OCI-LY3 (cell line): ENCODE measurements around the gene REEP1.

Source experiments
- H2AFZ ChIP-seq: fragments of 200-600, 300-600 bp; shearing (Covaris generic); 2 replicates; pipeline ENCODE4 v1.6.0; 2014; ENCODE audit warnings: antibody characterized with exemption, low read depth, low read length
- H3K27ac ChIP-seq: fragments of 200-600, 300-600 bp; sonication (generic); 2 replicates; pipeline ENCODE4 v1.5.1; 2014; ENCODE audit warnings: mild to moderate bottlenecking, low read length, moderate library complexity, mixed read lengths
- H3K27me3 ChIP-seq: fragments of 200-600, 300-600 bp; sonication (generic); 2 replicates; pipeline ENCODE4 v1.6.1; 2014; ENCODE audit warnings: low read depth, low read length, mixed read lengths
- H3K36me3 ChIP-seq: fragments of 200-600, 300-600 bp; sonication (generic); replicated peaks from 2 replicates; pipeline ENCODE3; 2014; ENCODE audit warnings: low read depth, low read length, mixed read lengths
- H3K4me1 ChIP-seq: fragments of 300-600, 200-600 bp; sonication (generic); 2 replicates; pipeline ENCODE4 v1.6.1; 2014; ENCODE audit warnings: low read length, mixed read lengths
- H3K4me2 ChIP-seq: fragments of 200-600, 300-600 bp; sonication (generic); 2 replicates; pipeline ENCODE4 v1.6.1; 2014; ENCODE audit warnings: low read length, mixed read lengths
- H3K4me3 ChIP-seq: fragments of 300-600, 200-600 bp; sonication (generic); 2 replicates; pipeline ENCODE4 v1.5.1; 2014; ENCODE audit warnings: antibody characterized with exemption, mild to moderate bottlenecking, low read length, moderate library complexity
- H3K79me2 ChIP-seq: fragments of 300-600, 200-600 bp; shearing (Covaris generic); 2 replicates; pipeline ENCODE4 v1.6.1; 2014; ENCODE audit warnings: mild to moderate bottlenecking, low read length, mixed read lengths
- H3K9ac ChIP-seq: fragments of 300-600, 200-600 bp; shearing (Covaris generic); 2 replicates; pipeline ENCODE4 v1.6.0; 2014; ENCODE audit warnings: mild to moderate bottlenecking, low read length, moderate library complexity
- H3K9me3 ChIP-seq: fragments of 200-600, 300-600 bp; shearing (Covaris generic); 2 replicates; pipeline ENCODE4 v1.6.1; 2014; ENCODE audit warnings: low read length, mixed read lengths; ENCODE audit not compliant: insufficient read depth
- H4K20me1 ChIP-seq: fragments of 200-600, 300-600 bp; sonication (generic); 2 replicates; pipeline ENCODE4 v1.6.1; 2016; ENCODE audit warnings: low read length, mixed read lengths; ENCODE audit not compliant: insufficient read depth
- EZH2phosphoT487 ChIP-seq: fragments of 200-600 bp; shearing (Covaris generic); IDR thresholded peaks from 2 replicates; pipeline ENCODE4 v1.6.1; 2018; ENCODE audit warnings: antibody characterized with exemption, mixed run types, low read depth
- TF ChIP-seq, protein P1 (sequence below): fragments of 200-600, 300-600 bp; sonication (generic); IDR thresholded peaks from 2 replicates; pipeline ENCODE4 v1.5.1; 2014; ENCODE audit warnings: antibody characterized with exemption, low read length, low read depth

The REEP1 gene

GRCh38 chr2:86272111-86272510 lies 65.3 kb downstream of the REEP1 start:
- Histone ChIP-seq H2AFZ (no peak overlapping the region), H3K27ac (no peak overlapping the region), H3K4me1 (peaks cover 19% of the 10 kb centered on the region), H3K9ac (no peak overlapping the region), H4K20me1 (no peaks in the 10 kb centered on the region), H3K79me2 (no peaks in the 10 kb centered on the region), H3K9me3 (peaks cover 12% of the 10 kb centered on the region; the same call in 1 of the 2 replicates), H3K27me3 (no peaks in the 10 kb centered on the region), H3K4me2 (no peak overlapping the region), H3K36me3 (peaks cover 4% of the 10 kb centered on the region), H3K4me3 (no peak overlapping the region)
- TF ChIP-seq, protein P1, sequence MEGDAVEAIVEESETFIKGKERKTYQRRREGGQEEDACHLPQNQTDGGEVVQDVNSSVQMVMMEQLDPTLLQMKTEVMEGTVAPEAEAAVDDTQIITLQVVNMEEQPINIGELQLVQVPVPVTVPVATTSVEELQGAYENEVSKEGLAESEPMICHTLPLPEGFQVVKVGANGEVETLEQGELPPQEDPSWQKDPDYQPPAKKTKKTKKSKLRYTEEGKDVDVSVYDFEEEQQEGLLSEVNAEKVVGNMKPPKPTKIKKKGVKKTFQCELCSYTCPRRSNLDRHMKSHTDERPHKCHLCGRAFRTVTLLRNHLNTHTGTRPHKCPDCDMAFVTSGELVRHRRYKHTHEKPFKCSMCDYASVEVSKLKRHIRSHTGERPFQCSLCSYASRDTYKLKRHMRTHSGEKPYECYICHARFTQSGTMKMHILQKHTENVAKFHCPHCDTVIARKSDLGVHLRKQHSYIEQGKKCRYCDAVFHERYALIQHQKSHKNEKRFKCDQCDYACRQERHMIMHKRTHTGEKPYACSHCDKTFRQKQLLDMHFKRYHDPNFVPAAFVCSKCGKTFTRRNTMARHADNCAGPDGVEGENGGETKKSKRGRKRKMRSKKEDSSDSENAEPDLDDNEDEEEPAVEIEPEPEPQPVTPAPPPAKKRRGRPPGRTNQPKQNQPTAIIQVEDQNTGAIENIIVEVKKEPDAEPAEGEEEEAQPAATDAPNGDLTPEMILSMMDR = no peak
- TF ChIP-seq EZH2phosphoT487 = no peak

DNA sequence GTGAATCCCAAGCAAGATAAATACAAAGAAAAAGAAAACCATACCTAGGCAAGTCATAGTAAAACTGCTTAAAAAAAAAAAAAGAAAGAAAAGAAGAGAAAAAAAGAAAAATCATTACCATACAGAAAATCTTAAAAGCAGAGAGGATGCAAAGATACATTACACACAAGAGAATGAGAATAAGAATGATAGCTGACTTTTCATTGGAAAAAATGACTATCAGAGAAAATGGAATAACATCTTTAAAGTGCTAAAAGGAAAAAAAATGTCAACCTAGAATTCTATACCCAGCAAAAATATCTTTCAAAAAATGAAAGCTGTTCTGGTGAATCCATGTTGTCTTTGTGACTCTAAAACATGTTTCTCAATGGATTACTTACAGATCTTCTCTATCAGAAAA lies 66.2 kb downstream of the REEP1 start:
- TF ChIP-seq, protein P1 = no peak
- no peak for TF ChIP-seq EZH2phosphoT487
- Histone ChIP-seq H4K20me1 (no peaks in the 10 kb centered on the region), H3K27ac (no peak overlapping the region), H2AFZ (no peak overlapping the region), H3K79me2 (no peaks in the 10 kb centered on the region), H3K4me2 (no peak overlapping the region), H3K36me3 (peaks cover 4% of the 10 kb centered on the region), H3K27me3 (no peaks in the 10 kb centered on the region), H3K9me3 (peaks cover 12% of the 10 kb centered on the region; the same call in 1 of the 2 replicates), H3K9ac (no peak overlapping the region), H3K4me3 (no peak overlapping the region), H3K4me1 (peaks cover 19% of the 10 kb centered on the region)

- Histone ChIP-seq H3K4me1 (no peaks in the 10 kb centered on the region), H3K36me3 (no peaks in the 10 kb centered on the region), H4K20me1 (no peaks in the 10 kb centered on the region), H3K27me3 (no peaks in the 10 kb centered on the region), H3K9ac (no peak overlapping the region), H3K4me2 (no peak overlapping the region), H2AFZ (no peak overlapping the region), H3K9me3 (no peaks in the 10 kb centered on the region), H3K4me3 (no peak overlapping the region), H3K79me2 (no peaks in the 10 kb centered on the region), H3K27ac (no peak overlapping the region)
- TF ChIP-seq, protein P1 = no peak
- TF ChIP-seq EZH2phosphoT487 = no peak
These were observed 73.5 kb downstream of the REEP1 start for GRCh38 chr2:86263956-86264355.

DNA sequence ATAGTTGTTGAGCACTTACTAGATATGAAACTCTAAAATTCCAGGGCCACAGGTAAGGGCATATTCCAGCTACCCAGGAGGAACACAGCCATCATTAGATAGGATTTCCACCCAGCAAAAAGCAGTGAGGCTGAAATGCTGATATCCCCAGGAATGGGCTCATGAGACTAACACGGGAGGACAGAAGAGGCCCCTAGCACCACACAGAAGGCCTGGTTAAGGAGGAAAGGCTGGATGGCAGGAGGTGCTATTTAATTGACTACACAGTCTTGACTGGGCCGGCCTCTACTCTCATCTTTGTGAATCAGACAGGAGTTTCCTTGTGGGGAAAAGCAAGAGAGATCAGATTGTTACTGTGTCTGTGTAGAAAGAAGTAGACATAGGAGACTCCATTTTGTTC lies 76.4 kb downstream of the REEP1 start:
- H3K27me3 ChIP-seq = no peaks in the 10 kb centered on the region
- no peak overlapping the region for H3K9ac ChIP-seq
- H2AFZ ChIP-seq = no peak overlapping the region
- H3K27ac ChIP-seq = no peak overlapping the region
- no peak overlapping the region for H3K4me3 ChIP-seq
- no peak overlapping the region for H3K4me2 ChIP-seq
- no peaks in the 10 kb centered on the region for H3K36me3 ChIP-seq
- no peaks in the 10 kb centered on the region for H3K4me1 ChIP-seq
- H3K79me2 ChIP-seq = no peaks in the 10 kb centered on the region
- H3K9me3 ChIP-seq = no peaks in the 10 kb centered on the region
- TF ChIP-seq, protein P1 = no peak
- TF ChIP-seq EZH2phosphoT487 = no peak
- H4K20me1 ChIP-seq = no peaks in the 10 kb centered on the region
